Nucleus accumbens (tissue), 56 donors: ENCODE data around the gene OR5K1.

Experiments
- DNase-seq, 56 donors: peaks; one replicate each; lab custom pipeline; 2025; lab: John Stamatoyannopoulos, UW

Gene OR5K1

DNA sequence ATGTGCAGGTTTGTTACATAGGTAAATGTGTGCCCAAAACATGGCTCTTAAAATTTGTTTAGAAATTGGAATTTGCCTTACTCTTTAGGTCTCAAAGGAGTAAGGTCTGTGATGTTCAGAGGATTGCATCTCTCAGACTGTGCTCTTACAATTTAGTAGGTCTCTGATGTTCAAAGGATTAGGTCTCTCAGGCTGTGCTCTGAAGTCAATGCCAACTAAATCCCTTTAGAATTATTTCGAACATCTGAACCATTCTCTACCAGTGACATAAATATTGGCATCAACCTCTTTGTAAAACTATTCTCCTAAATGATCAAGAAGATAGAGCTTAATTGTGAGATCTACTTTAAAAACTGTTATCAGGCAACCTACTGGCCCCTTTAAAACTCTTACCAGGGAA is at the start of gene OR5K1:
OR5K1 (plus strand) TSS at position 301 of the 400 bp plus-strand sequence. CDS start 6,376 bp downstream, outside the sequence.
- no peak for DNase-seq

- DNase-seq = no peak
Observed at GRCh38 chr3:98432575-98432974, 30.4 kb upstream of the OR5K1 start.

DNA sequence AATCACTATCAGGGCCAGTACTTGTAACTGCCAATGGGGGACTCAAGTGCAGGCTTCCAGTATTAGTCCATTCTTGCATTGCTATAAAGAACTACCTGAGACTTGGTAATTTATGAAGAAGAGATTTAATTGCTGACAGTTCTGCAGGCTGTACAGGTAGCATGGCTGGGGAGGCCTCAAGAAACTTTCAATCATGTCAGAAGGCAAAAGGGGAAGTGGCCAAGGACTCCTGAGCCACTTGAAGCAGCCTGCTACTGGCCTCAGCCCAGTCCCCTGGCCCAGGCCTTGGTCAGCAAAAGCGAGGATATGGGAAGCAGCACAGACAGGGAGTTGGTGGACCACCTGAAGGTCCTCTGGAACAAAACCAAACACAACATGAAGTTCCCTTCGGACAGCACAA is 29.2 kb upstream of the OR5K1 start:
- no peak for DNase-seq

GRCh38 chr3:98434412-98434811 is 28.6 kb upstream of the OR5K1 start:
- no peak for DNase-seq

DNA sequence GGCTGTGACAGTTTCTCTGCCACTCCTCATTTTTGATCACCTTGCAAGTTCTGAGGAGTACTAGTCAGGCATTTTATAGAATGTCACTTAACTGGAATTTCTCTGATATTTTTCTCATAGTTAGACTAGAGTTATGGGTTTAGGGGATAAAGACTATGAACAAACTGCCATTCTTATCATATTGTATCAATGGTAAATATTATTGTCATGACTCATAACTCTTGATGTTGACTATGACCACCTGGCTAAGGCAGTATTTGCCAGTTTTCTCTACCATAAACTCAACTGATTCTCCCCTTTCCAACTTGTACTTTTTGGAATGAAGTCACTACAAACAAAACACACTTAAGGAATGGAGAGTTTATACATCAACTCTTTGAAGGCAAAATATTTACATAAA is 22.7 kb upstream of the OR5K1 start:
- no peak for DNase-seq

DNA sequence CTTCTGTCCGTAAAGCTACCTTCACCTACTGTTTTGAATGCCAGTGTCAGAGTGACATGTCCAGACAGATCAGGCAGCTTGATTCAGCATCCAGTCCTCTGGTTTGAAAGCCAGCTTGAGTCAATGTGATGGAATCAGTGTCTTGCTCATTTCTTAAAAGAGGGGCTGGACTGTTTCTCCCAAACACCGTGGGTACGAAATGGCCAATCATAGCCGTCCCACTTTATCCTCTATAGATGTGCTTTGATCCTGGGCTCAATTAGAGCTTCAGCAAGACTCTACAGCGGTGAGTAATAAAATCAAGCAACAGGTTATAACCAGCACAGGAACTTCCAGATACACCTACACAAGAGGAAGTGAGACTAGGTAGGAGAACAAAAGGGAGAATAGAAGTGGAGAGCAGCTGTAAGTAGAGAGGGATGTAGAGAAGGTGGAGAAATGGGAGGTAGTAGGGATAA is 17.0 kb upstream of the OR5K1 start:
- DNase-seq = no peak

DNA sequence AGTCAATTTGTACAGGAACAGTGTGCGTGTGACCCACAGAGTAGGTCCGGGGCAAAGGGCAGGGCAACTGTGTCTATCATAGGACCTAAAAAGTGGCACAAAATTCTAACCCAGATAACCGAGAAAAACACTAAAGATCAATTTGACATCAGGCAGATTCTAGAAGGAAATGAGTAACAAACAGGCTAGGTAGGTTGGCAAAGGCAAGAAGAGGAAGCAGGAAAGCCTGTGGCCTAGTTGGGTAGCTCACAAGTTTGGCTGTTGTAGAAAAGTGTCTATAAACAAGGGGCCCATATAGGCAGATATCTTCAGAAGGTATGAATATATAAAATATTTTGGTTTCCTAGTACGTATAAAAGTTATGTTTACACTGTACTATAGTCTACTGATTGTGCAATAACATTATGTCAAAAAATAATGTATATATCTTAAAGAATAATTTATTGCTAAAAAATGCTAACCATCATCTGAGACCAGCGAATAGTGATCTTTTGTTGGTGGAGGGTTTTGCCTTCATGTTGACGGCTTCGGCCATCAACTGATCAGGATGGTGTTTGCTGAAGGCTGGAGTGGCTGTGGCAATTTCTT is 13.3 kb upstream of the OR5K1 start:
- no peak for DNase-seq

- DNase-seq = no peak
Observed at GRCh38 chr3:98450372-98450771, 12.6 kb upstream of the OR5K1 start.

- DNase-seq = no peak
Observed at GRCh38 chr3:98453827-98454226, 9.2 kb upstream of the OR5K1 start.

DNA sequence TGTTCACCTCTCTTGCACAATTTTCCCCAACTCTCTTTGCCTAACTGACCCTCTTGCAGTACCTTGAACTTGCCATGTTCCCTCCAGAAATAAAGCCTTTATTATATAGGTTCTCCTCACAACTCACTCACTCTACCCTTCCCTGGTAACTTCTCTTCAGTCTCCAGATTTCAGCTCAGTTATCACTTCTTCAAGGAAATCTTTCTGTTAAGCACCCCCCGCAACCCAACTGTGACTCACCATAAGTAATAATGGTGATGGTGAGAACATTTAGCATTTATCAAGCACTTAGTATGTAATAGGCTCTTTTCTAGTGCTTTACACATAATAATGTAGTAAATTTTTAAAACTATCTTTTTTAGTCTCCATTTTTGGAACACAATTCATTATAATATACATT is 8.1 kb upstream of the OR5K1 start:
- DNase-seq = peak in 2 of 56 donors; percentile 7 to 37

DNA sequence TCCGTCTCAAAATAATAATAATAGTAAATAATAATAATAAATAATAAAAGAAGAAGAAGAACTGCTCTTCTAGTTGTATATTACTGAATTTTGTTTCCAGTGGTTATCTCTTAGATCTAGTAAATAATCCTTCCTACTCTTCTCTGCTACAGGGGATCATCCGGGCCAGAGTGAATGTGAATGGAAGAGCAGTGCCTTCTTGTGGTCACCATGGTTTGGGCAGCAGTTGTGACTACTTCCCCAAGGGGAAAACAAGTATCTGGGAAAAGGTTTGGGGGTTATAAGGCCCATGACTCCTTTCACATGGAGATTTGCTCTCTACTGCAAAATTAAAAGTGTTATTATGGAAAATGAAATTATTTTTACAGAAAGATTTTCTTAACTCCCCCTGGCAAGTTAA is 5.5 kb upstream of the OR5K1 start:
- no peak for DNase-seq

DNA sequence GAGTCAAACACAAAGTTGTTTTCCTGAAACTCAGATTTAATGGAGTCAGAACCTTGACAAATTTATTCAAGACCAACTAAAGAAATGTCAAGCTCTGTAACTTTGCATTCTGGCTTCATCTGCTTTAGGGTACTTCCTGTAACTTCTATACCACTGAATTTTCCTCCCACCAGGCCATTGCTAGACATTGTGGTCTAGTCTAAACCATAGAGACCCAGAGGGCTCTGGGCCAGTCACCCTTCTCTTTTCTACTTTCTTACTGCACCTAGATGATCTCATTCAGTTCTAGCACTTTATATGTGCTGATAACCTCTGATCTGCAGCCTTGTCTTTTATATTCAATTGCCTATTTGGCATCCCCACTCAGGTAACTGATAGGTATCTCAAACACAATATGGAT is 2.8 kb upstream of the OR5K1 start:
- no peak for DNase-seq

- no peak for DNase-seq
Observed at GRCh38 chr3:98482717-98483482, 19.9 kb downstream of the OR5K1 start.

DNA sequence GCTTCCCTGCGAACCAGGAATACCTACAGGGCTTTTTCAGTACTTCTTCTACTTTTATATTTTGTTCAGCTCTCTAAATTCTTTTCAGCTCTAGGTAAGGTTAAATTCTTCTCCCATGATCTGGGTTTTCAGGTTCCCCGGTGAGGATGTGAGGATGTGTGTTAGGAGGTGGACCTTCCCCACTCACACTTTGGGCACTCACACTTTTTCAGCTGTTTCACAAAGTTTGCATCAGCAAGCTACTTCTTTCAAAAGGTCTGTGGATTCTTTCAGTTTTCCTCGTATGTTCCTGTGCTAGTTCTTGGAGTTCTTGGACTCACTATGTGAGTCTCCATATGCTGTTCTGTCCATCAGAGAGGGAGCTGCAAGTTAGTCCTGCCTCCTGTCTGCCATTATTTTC is 20.6 kb downstream of the OR5K1 start:
- no peak for DNase-seq

- DNase-seq = no peak
Observed at GRCh38 chr3:98497381-98497780, 34.4 kb downstream of the OR5K1 start, which contains the start of gene OR5K2. Gene OR5K2, plus strand, starts transcription at chr3:98497681. Its CDS starts 0 bp downstream, at chr3:98497681.

- no peak for DNase-seq
Observed at GRCh38 chr3:98500019-98500418, 37.0 kb downstream of the OR5K1 start.

DNA sequence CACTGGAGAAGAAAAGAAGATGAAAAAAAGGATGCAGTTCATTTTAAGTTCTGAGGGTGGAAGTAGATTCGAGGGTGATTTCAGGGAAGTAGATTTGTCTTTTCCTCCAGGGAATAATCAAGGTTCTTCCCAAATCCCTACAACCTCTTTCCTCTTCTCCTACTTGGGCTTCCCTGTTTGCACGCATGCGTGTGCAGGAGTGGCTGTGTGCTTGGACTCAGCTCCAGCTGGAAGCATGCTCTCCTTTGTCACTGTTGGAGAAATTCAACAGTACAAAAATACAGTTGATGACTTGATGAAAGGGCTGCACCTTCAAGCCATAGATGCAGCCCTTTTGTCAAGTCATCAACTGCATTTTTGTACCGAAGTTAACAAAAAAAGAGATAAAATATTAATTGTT is 38.3 kb downstream of the OR5K1 start:
- peak in 8 of 56 donors; percentile 0 to 46 (median 22) for DNase-seq

- no peak for DNase-seq
Observed at GRCh38 chr3:98501863-98502576, 39.0 kb downstream of the OR5K1 start.

DNA sequence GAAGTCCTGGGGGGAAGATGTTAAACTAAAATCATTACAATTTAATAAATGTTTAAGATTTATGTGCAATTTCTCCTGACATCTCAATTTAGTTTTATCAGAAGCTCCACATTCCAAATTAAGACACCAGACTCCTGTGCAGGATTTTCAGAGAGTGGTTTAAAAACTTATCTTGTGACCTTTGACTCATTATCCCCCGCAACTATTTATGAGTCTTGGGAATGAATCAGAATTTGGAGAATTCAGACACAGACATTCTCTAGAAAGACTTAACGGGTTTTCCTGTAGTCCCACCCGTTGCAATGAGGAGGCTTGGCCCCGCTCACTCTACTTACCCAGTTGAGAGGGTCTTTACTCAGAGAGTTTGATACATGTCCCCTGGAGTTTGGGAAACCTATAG is 41.5 kb downstream of the OR5K1 start:
- no peak for DNase-seq

- no peak for DNase-seq
Observed at GRCh38 chr3:98508582-98508981, 45.6 kb downstream of the OR5K1 start.

- no peak for DNase-seq
Observed at GRCh38 chr3:98512576-98512975, 49.6 kb downstream of the OR5K1 start.
